Spinal cord (tissue), 10 donors: ENCODE data around the gene TRIM38. TPM values are rescaled to one million over a fixed set of nuclear protein-coding genes. Genes with fewer than 3 reads are reported as not detected.
"Not testable (repeated sequence)": the region's sequence is repeated elsewhere in the genome, so short reads cannot be mapped to it uniquely, and the experiment has no call there.

Source experiments
- DNase-seq, 6 donors: peaks; one replicate each; pipeline versions ENCODE4 v3.0.0 to v3.0.0-alpha.2; 2013 to 2015; ENCODE audit warnings: low spot score in 6 of 6, low read depth in 4 of 6
- H3K27ac ChIP-seq: one replicate; pipeline ENCODE4 v1.5.1; 2013; ENCODE audit warnings: low read depth, low read length, control low read depth
- H3K27me3 ChIP-seq: one replicate; pipeline ENCODE4 v1.6.1; 2013; ENCODE audit warnings: low read length; ENCODE audit not compliant: control insufficient read depth, insufficient read depth
- H3K36me3 ChIP-seq: one replicate; pipeline ENCODE4 v1.6.1; 2013; ENCODE audit warnings: low read length; ENCODE audit not compliant: control insufficient read depth, insufficient read depth
- H3K4me1 ChIP-seq: one replicate; pipeline ENCODE4 v1.6.1; 2013; ENCODE audit warnings: low read length; ENCODE audit not compliant: control insufficient read depth, insufficient read depth
- H3K4me3 ChIP-seq: one replicate; pipeline ENCODE4 v1.5.1; 2013; ENCODE audit warnings: low read depth, low read length, control low read depth
- H3K9me3 ChIP-seq: one replicate; pipeline ENCODE4 v1.6.1; 2013; ENCODE audit warnings: low read length; ENCODE audit not compliant: control insufficient read depth, insufficient read depth
- WGBS: methylation state at CpG from one replicate; pipeline ENCODE4 v1.1.5; 2013; ENCODE audit warnings: missing lambda C conversion rate; ENCODE audit not compliant: insufficient coverage; 5-methylcytosine and 5-hydroxymethylcytosine counted together
- polyA plus RNA-seq, 2 donors: library from polyadenylated mRNA; unstranded; fragments of 120-200 nt; gene quantifications; one replicate each; pipeline ENCODE4 v1.2.1, GENCODE V29; 2013; ENCODE audit not compliant: insufficient read length in 2 of 2
- total RNA-seq, 2 donors: library from RNA; depleted of rRNA in 1 of 2; stranded (reverse); fragments of 120-200 nt in 1 of 2; fragments of >200 nt in 1 of 2; gene quantifications; one replicate each; pipeline versions ENCODE4 v1.2.3 to v1.2.4, GENCODE V29; 2013 to 2014
- donor health status: healthy.

The TRIM38 gene
- total and polyA plus RNA-seq, 4 donors = 1.5 to 4.0 (median 2.8) TPM

DNA sequence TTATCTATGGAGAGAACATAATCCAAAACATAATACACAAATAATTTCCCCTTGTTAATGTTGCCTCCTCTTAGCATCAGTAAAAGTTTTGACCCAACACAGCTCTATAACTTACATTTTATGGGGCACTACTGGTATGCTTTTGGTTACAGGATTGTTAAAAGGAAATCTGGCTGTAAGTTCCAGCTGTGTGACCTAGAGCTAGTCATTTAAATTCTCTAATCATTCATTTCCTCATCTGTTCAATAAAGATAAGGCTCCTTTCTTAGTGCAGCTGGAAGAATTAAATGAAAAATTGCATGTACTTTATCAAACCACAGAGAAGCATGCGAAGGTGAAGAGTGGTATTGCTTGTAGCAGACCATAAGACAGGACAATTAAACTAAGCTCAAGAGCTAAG is 36.7 kb upstream of the TRIM38 start:
- Histone ChIP-seq H3K27me3 (no peaks in the 10 kb centered on the region), H3K9me3 (no peaks in the 10 kb centered on the region), H3K4me3 (no peak overlapping the region), H3K36me3 (no peaks in the 10 kb centered on the region), H3K27ac (no peak overlapping the region), H3K4me1 (no peaks in the 10 kb centered on the region)
- DNase-seq = no peak
- WGBS = no CpG with 5 or more reads among the region's 1 CpG

DNA sequence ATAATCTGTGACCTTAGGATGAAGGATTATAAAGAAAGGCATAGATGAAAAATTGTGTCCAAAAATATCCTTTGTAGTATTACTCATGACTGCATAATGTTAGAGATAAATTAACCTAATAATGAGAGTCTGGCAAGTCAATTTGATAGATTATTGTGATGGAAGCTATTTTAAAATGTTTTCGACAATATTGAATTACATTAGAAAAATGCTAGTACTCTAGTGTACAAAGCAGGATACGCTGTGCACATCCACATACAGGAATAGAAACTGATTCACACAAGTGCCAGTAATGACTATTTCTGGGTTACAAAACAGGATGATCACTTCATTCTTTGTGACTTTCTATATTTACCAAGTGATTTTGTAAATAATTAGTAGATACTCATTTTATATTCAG is 35.4 kb upstream of the TRIM38 start:
- no peaks in the 10 kb centered on the region for H3K4me1 ChIP-seq
- WGBS = no CpG with 5 or more reads among the region's 2 CpGs
- H3K27ac ChIP-seq = no peak overlapping the region
- no peak overlapping the region for H3K4me3 ChIP-seq
- no peaks in the 10 kb centered on the region for H3K9me3 ChIP-seq
- no peaks in the 10 kb centered on the region for H3K27me3 ChIP-seq
- no peak for DNase-seq
- H3K36me3 ChIP-seq = no peaks in the 10 kb centered on the region

DNA sequence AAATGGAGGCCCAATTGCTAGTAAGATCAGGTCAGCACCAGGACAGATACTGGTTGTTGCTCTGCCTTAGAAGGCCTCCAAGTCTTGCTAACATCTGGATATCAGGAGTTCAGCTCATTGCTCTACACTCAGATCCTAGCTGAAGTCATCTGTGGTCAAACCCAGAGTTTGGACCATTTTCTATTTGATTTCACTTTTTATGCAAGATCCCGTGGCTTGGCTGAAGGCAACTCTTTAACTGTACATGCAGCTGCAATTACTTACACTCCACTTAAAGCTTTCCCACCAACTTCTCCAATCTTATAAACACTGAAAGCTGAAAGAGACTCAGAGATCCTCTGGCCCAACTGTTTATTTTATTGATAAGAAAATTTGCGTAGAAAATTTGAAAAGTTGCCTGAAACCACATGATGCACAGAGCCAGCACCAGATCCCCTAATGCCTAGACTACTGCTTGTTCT is 34.8 kb upstream of the TRIM38 start:
- WGBS = no CpG with 5 or more reads among the region's 2 CpGs
- Histone ChIP-seq H3K4me1 (no peaks in the 10 kb centered on the region), H3K9me3 (no peaks in the 10 kb centered on the region), H3K27ac (no peak overlapping the region), H3K27me3 (no peaks in the 10 kb centered on the region), H3K36me3 (no peaks in the 10 kb centered on the region), H3K4me3 (no peak overlapping the region)
- no peak for DNase-seq

DNA sequence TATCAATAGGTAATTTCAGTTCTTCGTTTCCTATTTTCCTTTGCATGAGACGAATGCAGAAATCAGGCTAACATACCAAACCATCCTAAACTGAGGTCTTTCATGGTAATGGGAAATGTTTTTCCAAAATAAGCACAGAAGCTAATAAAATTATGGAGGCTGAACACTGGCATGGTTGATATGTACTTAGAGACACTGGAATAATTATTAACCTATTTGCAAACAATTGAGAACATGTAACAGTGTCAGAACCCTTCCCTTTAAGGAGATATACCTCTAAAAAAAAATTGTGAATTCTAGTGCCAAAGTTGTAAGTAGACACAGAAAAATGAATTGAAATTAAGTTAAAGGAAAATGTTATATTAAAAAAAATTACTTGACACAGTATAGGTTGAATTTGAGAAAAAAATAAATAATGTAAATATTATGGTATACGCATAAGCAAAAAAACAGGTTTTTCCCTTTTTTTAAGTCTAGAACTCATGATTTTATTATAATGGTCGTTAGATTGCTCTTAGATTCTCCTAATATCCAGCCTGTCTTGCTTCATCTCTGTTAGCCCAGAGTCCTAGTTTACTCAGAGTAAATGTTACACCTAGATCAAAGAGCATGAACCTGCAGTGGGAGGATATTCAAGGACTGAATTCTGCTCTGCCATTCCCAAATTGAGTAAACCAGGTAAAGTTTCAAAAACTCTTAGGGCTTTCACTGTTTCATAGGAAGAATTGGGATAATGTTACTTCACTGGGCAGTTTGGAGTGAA is 33.9 kb upstream of the TRIM38 start:
- H3K4me3 ChIP-seq = no peak overlapping the region
- H3K27me3 ChIP-seq = no peaks in the 10 kb centered on the region
- DNase-seq = no peak
- H3K4me1 ChIP-seq = no peaks in the 10 kb centered on the region
- no peaks in the 10 kb centered on the region for H3K9me3 ChIP-seq
- no peaks in the 10 kb centered on the region for H3K36me3 ChIP-seq
- H3K27ac ChIP-seq = no peak overlapping the region
- no CpG with 5 or more reads among the region's 4 CpGs for WGBS

DNA sequence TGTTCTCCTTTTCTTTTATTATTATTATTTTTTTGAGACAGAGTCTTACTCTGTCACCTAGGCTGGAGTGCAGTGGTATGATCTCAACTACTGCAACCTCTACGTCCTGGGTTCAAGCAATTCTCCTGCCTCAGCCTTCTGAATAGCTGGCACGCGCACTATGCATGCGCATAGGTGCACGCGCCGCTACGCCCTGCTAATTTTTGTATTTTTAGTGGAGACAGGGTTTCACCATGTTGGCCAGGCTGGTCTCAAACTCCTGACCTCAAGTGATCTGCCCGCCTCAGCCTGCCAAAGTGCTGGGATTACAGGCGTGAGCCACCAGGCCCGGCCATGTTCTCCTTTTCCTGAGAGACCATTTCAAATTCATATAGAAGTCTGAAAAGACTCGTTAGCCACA is 32.8 kb upstream of the TRIM38 start:
- H3K27me3 ChIP-seq, H3K9me3 ChIP-seq, H3K4me1 ChIP-seq, H3K27ac ChIP-seq, H3K36me3 ChIP-seq, H3K4me3 ChIP-seq, DNase-seq: not testable (repeated sequence)
- 86% methylated on average over 12 of the region's 12 CpGs for WGBS

DNA sequence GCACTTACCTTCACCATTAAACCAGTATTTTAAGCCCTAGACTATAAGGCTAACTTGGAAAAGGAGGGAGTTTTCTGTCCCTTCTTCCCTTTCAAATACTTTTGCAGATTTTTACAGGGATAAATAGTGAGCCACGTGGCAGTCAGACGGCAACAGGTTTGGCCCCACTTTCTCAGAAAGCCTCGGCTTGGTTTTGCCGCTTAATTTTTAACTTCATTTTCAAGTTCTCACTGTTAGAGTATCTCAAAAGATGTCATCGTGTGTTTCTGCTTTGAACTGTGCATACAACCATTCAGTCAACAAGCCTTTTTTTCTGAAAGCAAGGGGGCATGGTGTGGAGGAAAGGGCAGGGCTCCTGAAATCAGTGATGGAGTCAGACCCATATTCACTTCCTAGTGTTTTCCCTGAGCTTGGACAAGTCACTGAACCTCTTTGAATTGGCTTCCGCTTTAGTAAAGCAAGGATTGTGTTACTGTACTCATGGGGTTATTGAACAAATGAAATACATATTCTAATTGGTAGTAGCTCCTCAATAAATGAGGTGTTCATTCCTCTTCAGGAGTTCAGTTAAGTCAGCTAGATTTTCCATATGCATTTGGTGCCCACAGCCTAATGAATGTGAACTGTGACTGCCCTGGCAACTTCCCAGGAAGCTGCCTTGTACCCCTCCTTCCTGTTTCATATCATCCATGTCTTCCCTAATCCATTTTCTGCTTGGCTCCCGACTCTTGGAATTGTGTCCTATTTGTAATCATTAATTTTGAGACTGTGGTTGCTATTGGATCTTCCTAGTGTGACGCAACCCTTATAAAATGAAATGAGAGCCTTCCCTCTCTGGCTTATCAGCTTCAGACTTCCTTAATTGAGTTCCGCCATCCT is 31.8 kb upstream of the TRIM38 start, which contains the start of gene SLC17A2:
Gene SLC17A2 (minus strand): TSS at position 160 of the 879 bp plus-strand sequence. CDS start 4,895 bp downstream, outside the sequence.
- H3K27me3 ChIP-seq = no peaks in the 10 kb centered on the region
- no peaks in the 10 kb centered on the region for H3K4me1 ChIP-seq
- H3K27ac ChIP-seq = no peak within 1 kb of the TSS
- no peaks in the 10 kb centered on the region for H3K9me3 ChIP-seq
- no peak for DNase-seq
- WGBS = 97% methylated on average over 4 of the region's 9 CpGs
- H3K36me3 ChIP-seq = no peaks in the 10 kb centered on the region
- H3K4me3 ChIP-seq = no peak within 1 kb of the TSS

DNA sequence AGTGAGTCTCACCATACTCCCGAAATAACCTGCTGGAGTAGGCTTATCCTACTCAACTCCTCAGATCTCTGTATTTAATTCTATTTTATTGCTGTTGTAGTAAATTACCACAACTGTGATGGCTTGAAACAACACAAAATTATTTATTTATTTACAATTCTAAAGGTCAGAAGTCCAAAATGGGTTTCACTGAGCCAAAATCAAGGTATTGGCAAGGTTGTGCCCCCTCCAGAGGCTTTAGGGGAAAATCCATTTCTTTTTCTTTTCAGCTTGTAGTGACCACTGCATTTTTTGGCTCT is 31.2 kb upstream of the TRIM38 start:
- no peaks in the 10 kb centered on the region for H3K9me3 ChIP-seq
- H3K27me3 ChIP-seq = no peaks in the 10 kb centered on the region
- no peak overlapping the region for H3K27ac ChIP-seq
- no peaks in the 10 kb centered on the region for H3K36me3 ChIP-seq
- no peak overlapping the region for H3K4me3 ChIP-seq
- DNase-seq = no peak
- no CpG with 5 or more reads among the region's 1 CpG for WGBS
- no peaks in the 10 kb centered on the region for H3K4me1 ChIP-seq

DNA sequence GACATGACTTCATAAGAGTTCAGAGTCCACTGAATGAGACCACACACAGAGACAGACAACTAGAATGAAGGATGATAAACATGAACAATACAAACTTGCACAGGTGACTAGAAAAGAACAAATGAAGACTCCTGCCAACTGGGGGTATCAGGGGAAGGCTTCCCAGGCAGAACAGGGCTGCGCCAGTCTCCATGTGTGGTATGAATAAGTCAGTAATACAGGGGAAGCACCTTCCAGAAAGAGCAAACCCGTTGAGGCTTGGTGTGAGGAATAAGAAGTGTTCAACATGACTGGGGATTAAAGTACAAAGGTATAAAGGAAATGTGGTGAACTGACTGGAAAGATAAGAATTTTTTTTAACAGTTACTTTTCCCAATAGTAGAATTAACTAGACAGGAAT is 28.4 kb upstream of the TRIM38 start:
- no peak overlapping the region for H3K4me3 ChIP-seq
- H3K9me3 ChIP-seq = no peaks in the 10 kb centered on the region
- 100% methylated on average over 2 of the region's 2 CpGs for whole genome bisulfite sequencing
- H3K27ac ChIP-seq = no peak overlapping the region
- H3K27me3 ChIP-seq = no peaks in the 10 kb centered on the region
- DNase-seq = no peak
- no peaks in the 10 kb centered on the region for H3K4me1 ChIP-seq
- no peaks in the 10 kb centered on the region for H3K36me3 ChIP-seq

DNA sequence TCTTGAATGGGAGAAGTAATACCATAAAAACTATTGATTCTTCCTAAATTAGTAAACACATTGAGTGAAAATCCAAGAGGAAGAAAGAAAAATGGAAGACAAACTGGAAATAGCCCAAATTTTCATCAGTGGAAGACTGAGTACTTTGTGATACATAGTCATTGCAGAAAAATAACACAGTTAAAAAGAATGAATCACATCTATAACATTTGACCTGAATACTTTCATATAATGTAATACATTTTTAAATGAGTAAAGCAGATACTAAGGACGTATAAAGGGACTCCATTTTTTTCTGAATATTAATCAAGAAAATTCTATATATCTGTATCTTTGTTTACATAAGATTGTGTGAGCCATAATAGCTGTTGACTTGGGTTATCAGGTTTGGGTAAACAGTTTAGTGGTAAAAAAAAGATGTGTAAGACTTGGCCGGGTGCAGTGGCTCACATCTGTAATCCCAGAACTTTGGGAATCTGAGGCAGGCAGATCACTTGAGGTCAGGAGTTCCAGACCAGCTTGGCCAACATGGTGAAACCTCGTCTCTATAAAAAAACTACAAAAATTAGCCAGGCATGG is 27.8 kb upstream of the TRIM38 start:
- H3K9me3 ChIP-seq = no peaks in the 10 kb centered on the region
- no peak for DNase-seq
- no peaks in the 10 kb centered on the region for H3K27me3 ChIP-seq
- 100% methylated on average over 1 of the region's 3 CpGs for WGBS
- H3K4me3 ChIP-seq = no peak overlapping the region
- H3K36me3 ChIP-seq = no peaks in the 10 kb centered on the region
- no peaks in the 10 kb centered on the region for H3K4me1 ChIP-seq
- H3K27ac ChIP-seq = no peak overlapping the region
